ENCODE results near the gene GAGE12D. TPM values are rescaled to one million over a fixed set of nuclear protein-coding genes. Genes with fewer than 3 reads are reported as not detected.
"Not testable (repeated sequence)": the region's sequence is repeated elsewhere in the genome, so short reads cannot be mapped to it uniquely, and the experiment has no call there.

The GAGE12D gene, protein sequence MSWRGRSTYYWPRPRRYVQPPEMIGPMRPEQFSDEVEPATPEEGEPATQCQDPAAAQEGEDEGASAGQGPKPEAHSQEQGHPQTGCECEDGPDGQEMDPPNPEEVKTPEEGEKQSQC
- total RNA-seq (2021; fragmentation: NEBNext Ultra II Directional; extraction: Animal tissue kit (Norgen Biotek cat#: 25700)) = not detected
- long read RNA-seq = 0 reads

DNA sequence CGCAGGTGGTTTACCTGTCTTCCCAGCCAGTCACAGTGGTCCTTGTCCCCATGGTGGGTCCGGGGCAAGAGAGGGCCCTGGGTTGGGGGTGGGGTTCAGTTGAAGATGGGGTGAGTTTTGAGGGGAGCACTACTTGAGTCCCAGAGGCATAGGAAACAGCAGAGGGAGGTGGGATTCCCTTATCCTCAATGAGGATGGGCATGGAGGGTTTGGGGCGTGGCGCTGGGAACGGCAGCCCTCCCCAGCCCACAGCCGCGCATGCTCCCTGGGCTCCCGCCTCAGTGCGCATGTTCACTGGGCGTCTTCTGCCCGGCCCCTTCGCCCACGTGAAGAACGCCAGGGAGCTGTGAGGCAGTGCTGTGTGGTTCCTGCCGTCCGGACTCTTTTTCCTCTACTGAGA, at the start of gene GAGE12D:
TSS of gene GAGE12D (plus strand) at position 301 of the 400 bp plus-strand sequence. CDS start 1,155 bp downstream, outside the sequence.
- not testable (repeated sequence) for H3K27ac Mint-ChIP-seq, H3K4me3 Mint-ChIP-seq, H3K9me3 Mint-ChIP-seq

DNA sequence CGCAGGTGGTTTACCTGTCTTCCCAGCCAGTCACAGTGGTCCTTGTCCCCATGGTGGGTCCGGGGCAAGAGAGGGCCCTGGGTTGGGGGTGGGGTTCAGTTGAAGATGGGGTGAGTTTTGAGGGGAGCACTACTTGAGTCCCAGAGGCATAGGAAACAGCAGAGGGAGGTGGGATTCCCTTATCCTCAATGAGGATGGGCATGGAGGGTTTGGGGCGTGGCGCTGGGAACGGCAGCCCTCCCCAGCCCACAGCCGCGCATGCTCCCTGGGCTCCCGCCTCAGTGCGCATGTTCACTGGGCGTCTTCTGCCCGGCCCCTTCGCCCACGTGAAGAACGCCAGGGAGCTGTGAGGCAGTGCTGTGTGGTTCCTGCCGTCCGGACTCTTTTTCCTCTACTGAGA, 9.7 kb upstream of the GAGE12D start, which contains the start of gene GAGE12C:
TSS of gene GAGE12C (plus strand) at position 301 of the 400 bp plus-strand sequence. CDS start 1,155 bp downstream, outside the sequence.
- not testable (repeated sequence) for H3K27ac Mint-ChIP-seq; H3K27me3 Mint-ChIP-seq (ENCODE audit: insufficient read depth)

More for the DNA sequence above, at the start of gene GAGE12D:
- not testable (repeated sequence) for H3K4me1 Mint-ChIP-seq (ENCODE audit: low read depth); H3K27me3 Mint-ChIP-seq (ENCODE audit: insufficient read depth); DNase-seq; H3K36me3 Mint-ChIP-seq (ENCODE audit: low read depth)

DNA sequence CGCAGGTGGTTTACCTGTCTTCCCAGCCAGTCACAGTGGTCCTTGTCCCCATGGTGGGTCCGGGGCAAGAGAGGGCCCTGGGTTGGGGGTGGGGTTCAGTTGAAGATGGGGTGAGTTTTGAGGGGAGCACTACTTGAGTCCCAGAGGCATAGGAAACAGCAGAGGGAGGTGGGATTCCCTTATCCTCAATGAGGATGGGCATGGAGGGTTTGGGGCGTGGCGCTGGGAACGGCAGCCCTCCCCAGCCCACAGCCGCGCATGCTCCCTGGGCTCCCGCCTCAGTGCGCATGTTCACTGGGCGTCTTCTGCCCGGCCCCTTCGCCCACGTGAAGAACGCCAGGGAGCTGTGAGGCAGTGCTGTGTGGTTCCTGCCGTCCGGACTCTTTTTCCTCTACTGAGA, 9.5 kb downstream of the GAGE12D start, which contains the start of gene GAGE12E:
TSS of gene GAGE12E (plus strand) at position 301 of the 400 bp plus-strand sequence. CDS start 1,155 bp downstream, outside the sequence.
- H3K4me3 Mint-ChIP-seq; H3K27me3 Mint-ChIP-seq (ENCODE audit: insufficient read depth); H3K27ac Mint-ChIP-seq; DNase-seq; H3K36me3 Mint-ChIP-seq (ENCODE audit: low read depth); H3K9me3 Mint-ChIP-seq; H3K4me1 Mint-ChIP-seq (ENCODE audit: low read depth): not testable (repeated sequence)

More for the DNA sequence above, 9.7 kb upstream of the GAGE12D start, which contains the start of gene GAGE12C:
- not testable (repeated sequence) for H3K4me3 Mint-ChIP-seq; H3K36me3 Mint-ChIP-seq (ENCODE audit: low read depth); H3K9me3 Mint-ChIP-seq; H3K4me1 Mint-ChIP-seq (ENCODE audit: low read depth); DNase-seq

DNA sequence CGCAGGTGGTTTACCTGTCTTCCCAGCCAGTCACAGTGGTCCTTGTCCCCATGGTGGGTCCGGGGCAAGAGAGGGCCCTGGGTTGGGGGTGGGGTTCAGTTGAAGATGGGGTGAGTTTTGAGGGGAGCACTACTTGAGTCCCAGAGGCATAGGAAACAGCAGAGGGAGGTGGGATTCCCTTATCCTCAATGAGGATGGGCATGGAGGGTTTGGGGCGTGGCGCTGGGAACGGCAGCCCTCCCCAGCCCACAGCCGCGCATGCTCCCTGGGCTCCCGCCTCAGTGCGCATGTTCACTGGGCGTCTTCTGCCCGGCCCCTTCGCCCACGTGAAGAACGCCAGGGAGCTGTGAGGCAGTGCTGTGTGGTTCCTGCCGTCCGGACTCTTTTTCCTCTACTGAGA, 19.0 kb downstream of the GAGE12D start, which contains the start of gene GAGE12F:
TSS of gene GAGE12F (plus strand) at position 301 of the 400 bp plus-strand sequence. CDS start 1,155 bp downstream, outside the sequence.
- H3K4me1 Mint-ChIP-seq (ENCODE audit: low read depth); DNase-seq; H3K4me3 Mint-ChIP-seq; H3K27ac Mint-ChIP-seq; H3K27me3 Mint-ChIP-seq (ENCODE audit: insufficient read depth); H3K9me3 Mint-ChIP-seq; H3K36me3 Mint-ChIP-seq (ENCODE audit: low read depth): not testable (repeated sequence)

DNA sequence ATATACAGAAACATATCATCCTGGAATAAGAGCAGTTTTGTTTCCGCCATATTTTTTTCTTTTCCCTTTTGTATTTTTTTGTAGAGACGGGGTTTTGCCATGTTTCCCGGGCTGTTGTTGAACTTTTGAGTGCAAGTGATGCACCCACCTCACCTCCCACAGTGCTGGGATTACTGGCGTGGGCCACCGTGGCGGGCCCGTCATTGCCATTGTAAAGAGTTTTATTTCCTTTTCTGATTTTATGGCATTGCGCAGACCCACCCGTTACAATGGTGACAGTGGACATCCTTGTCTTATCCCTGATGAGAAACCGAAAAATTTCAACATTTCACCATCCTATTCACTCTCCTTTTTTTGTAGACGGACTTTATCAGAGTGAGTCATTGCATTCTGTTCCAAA, 27.2 kb downstream of the GAGE12D start:
- H3K4me3 Mint-ChIP-seq; H3K27me3 Mint-ChIP-seq (ENCODE audit: insufficient read depth); DNase-seq; H3K9me3 Mint-ChIP-seq; H3K36me3 Mint-ChIP-seq (ENCODE audit: low read depth); H3K4me1 Mint-ChIP-seq (ENCODE audit: low read depth); H3K27ac Mint-ChIP-seq: not testable (repeated sequence)

DNA sequence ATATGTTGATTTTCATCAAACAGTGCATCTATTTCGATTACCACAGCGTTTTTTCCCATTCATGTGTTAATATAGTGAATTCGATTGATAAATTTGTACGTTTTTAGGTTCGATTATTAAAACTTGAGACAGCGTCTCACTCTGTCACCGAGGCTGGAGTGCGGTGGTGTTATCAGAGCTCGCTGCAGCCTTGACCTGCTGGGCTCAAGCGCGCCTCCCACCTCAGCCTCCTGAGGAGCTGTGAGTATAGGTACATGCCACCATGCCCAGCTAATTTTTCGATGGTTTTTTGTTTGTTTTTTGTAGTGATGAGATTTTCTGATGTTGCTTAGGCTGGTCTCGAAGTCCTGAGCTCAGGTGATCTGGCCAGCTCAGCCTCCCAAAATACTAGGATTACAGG, 27.6 kb downstream of the GAGE12D start:
- not testable (repeated sequence) for DNase-seq; H3K27ac Mint-ChIP-seq; H3K4me1 Mint-ChIP-seq (ENCODE audit: low read depth); H3K27me3 Mint-ChIP-seq (ENCODE audit: insufficient read depth); H3K4me3 Mint-ChIP-seq; H3K36me3 Mint-ChIP-seq (ENCODE audit: low read depth); H3K9me3 Mint-ChIP-seq

DNA sequence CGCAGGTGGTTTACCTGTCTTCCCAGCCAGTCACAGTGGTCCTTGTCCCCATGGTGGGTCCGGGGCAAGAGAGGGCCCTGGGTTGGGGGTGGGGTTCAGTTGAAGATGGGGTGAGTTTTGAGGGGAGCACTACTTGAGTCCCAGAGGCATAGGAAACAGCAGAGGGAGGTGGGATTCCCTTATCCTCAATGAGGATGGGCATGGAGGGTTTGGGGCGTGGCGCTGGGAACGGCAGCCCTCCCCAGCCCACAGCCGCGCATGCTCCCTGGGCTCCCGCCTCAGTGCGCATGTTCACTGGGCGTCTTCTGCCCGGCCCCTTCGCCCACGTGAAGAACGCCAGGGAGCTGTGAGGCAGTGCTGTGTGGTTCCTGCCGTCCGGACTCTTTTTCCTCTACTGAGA, 28.6 kb downstream of the GAGE12D start, which contains the start of gene GAGE12G:
TSS of gene GAGE12G (plus strand) at position 301 of the 400 bp plus-strand sequence. CDS start 1,155 bp downstream, outside the sequence.
- not testable (repeated sequence) for H3K4me3 Mint-ChIP-seq; H3K9me3 Mint-ChIP-seq; H3K36me3 Mint-ChIP-seq (ENCODE audit: low read depth); DNase-seq; H3K27ac Mint-ChIP-seq; H3K4me1 Mint-ChIP-seq (ENCODE audit: low read depth); H3K27me3 Mint-ChIP-seq (ENCODE audit: insufficient read depth)

DNA sequence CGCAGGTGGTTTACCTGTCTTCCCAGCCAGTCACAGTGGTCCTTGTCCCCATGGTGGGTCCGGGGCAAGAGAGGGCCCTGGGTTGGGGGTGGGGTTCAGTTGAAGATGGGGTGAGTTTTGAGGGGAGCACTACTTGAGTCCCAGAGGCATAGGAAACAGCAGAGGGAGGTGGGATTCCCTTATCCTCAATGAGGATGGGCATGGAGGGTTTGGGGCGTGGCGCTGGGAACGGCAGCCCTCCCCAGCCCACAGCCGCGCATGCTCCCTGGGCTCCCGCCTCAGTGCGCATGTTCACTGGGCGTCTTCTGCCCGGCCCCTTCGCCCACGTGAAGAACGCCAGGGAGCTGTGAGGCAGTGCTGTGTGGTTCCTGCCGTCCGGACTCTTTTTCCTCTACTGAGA, 38.1 kb downstream of the GAGE12D start, which contains the start of gene GAGE12H:
TSS of gene GAGE12H (plus strand) at position 301 of the 400 bp plus-strand sequence. CDS start 1,155 bp downstream, outside the sequence.
- DNase-seq; H3K4me1 Mint-ChIP-seq (ENCODE audit: low read depth); H3K36me3 Mint-ChIP-seq (ENCODE audit: low read depth); H3K27me3 Mint-ChIP-seq (ENCODE audit: insufficient read depth); H3K27ac Mint-ChIP-seq; H3K4me3 Mint-ChIP-seq; H3K9me3 Mint-ChIP-seq: not testable (repeated sequence)

DNA sequence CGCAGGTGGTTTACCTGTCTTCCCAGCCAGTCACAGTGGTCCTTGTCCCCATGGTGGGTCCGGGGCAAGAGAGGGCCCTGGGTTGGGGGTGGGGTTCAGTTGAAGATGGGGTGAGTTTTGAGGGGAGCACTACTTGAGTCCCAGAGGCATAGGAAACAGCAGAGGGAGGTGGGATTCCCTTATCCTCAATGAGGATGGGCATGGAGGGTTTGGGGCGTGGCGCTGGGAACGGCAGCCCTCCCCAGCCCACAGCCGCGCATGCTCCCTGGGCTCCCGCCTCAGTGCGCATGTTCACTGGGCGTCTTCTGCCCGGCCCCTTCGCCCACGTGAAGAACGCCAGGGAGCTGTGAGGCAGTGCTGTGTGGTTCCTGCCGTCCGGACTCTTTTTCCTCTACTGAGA, 47.7 kb downstream of the GAGE12D start, which contains the start of gene GAGE2A:
TSS of gene GAGE2A (plus strand) at position 301 of the 400 bp plus-strand sequence. CDS start 1,155 bp downstream, outside the sequence.
- H3K4me3 Mint-ChIP-seq; H3K4me1 Mint-ChIP-seq (ENCODE audit: low read depth); H3K9me3 Mint-ChIP-seq; H3K27me3 Mint-ChIP-seq (ENCODE audit: insufficient read depth); H3K36me3 Mint-ChIP-seq (ENCODE audit: low read depth); DNase-seq; H3K27ac Mint-ChIP-seq: not testable (repeated sequence)

DNA sequence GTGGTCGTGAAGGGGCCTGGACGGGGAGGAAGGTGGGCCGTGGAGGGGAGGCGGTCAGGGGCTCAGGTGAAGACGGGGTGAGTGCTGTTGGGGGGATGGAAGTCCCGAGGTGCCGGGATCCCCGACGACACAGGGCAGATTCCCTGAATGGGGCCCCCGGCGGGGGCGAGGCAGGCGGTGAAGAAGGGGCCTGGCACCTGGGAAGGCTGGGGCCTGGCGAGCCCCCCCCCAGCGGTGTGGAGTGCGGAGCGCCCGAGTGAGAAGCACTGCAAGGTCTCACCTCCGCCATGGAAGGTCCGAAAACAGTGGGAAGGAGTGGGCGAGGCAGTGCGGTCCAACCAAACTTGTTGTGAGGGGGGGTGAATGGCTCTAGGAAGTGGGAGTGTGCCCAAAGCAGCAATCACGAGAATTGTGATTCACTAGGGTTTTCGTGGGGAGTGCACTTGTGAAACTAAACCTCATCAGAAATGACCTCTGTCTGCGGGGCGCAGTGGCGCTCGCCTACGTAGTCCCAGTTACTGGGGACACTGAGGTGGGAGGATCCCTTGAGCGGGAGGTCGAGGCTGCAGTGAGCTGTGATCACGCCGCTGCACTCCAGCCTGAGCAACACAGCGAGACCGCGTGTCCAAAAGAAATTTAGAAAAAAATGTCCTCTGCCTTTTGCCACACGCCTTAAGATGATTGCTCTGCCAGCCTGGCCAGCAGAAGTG, 48.4 kb downstream of the GAGE12D start:
- H3K36me3 Mint-ChIP-seq (ENCODE audit: low read depth); H3K9me3 Mint-ChIP-seq; H3K4me3 Mint-ChIP-seq; H3K27me3 Mint-ChIP-seq (ENCODE audit: insufficient read depth); H3K27ac Mint-ChIP-seq; DNase-seq; H3K4me1 Mint-ChIP-seq (ENCODE audit: low read depth): not testable (repeated sequence)

DNA sequence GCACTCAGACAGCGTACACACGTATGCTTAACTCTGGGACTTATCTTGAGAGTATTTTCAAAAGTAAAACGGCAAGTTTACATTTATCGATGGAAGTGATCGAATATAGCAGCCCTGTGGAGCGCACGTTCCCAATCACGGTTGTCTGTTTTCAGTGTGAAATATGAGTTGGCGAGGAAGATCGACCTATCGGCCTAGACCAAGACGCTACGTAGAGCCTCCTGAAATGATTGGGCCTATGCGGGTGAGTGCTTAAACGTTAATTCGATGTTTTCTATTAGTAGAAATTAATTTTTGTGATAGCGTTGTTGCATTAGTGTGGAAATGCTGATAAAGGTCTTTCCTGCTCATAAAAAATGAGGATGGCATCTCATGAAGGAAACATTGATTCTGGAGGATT, 49.0 kb downstream of the GAGE12D start:
- not testable (repeated sequence) for DNase-seq; H3K27me3 Mint-ChIP-seq (ENCODE audit: insufficient read depth); H3K9me3 Mint-ChIP-seq; H3K4me3 Mint-ChIP-seq; H3K36me3 Mint-ChIP-seq (ENCODE audit: low read depth); H3K4me1 Mint-ChIP-seq (ENCODE audit: low read depth); H3K27ac Mint-ChIP-seq

Measured in HFFc6 (cell line).